Measurements from ENCODE around the gene ARFGAP1.

ARFGAP1 gene

GRCh38 chr20:63317061-63317460 is 44.4 kb downstream of the ARFGAP1 start:
- no peak for FAIRE-seq
- no peak for DNase-seq (ENCODE audit: insufficient read length, low spot score)

- DNase-seq (ENCODE audit: insufficient read length, low spot score) (no peak), FAIRE-seq (peak; percentile 81)
Measured at GRCh38 chr20:63317601-63318291, 45.1 kb downstream of the ARFGAP1 start.

GRCh38 chr20:63318391-63319163 is 46.0 kb downstream of the ARFGAP1 start:
- DNase-seq (ENCODE audit: insufficient read length, low spot score) (no peak), FAIRE-seq (no peak)

GRCh38 chr20:63319164-63320040 is 46.8 kb downstream of the ARFGAP1 start:
- no peak for FAIRE-seq
- DNase-seq (ENCODE audit: insufficient read length, low spot score), result no peak

- DNase-seq (ENCODE audit: insufficient read length, low spot score) (no peak), FAIRE-seq (peak; percentile 23)
Measured at GRCh38 chr20:63320041-63320511, 47.5 kb downstream of the ARFGAP1 start.

GRCh38 chr20:63320616-63321147 is 48.1 kb downstream of the ARFGAP1 start:
- FAIRE-seq, result no peak
- DNase-seq (ENCODE audit: insufficient read length, low spot score), result no peak

GRCh38 chr20:63321148-63321831 is 48.7 kb downstream of the ARFGAP1 start:
- DNase-seq (ENCODE audit: insufficient read length, low spot score) (no peak), FAIRE-seq (no peak)

- DNase-seq (ENCODE audit: insufficient read length, low spot score), result no peak
- FAIRE-seq, result no peak
Measured at GRCh38 chr20:63322146-63322932, 49.7 kb downstream of the ARFGAP1 start.

- no peak for FAIRE-seq
- DNase-seq (ENCODE audit: insufficient read length, low spot score), result no peak
Measured at GRCh38 chr20:63322933-63323273, 50.3 kb downstream of the ARFGAP1 start.

GRCh38 chr20:63323357-63323981 is 50.9 kb downstream of the ARFGAP1 start:
- DNase-seq (ENCODE audit: insufficient read length, low spot score), result no peak
- no peak for FAIRE-seq

- FAIRE-seq, result no peak
- no peak for DNase-seq (ENCODE audit: insufficient read length, low spot score)
Measured at GRCh38 chr20:63325021-63325471, 52.4 kb downstream of the ARFGAP1 start.

GRCh38 chr20:63325554-63326313 is 53.1 kb downstream of the ARFGAP1 start:
- FAIRE-seq (no peak), DNase-seq (ENCODE audit: insufficient read length, low spot score) (no peak)

GRCh38 chr20:63326314-63327230 is 54.0 kb downstream of the ARFGAP1 start:
- FAIRE-seq, result peak; percentile 26
- no peak for DNase-seq (ENCODE audit: insufficient read length, low spot score)

GRCh38 chr20:63327231-63327745 is 54.7 kb downstream of the ARFGAP1 start:
- DNase-seq (ENCODE audit: insufficient read length, low spot score) (no peak), FAIRE-seq (peak; percentile 23)

- FAIRE-seq (peak; percentile 71), DNase-seq (ENCODE audit: insufficient read length, low spot score) (no peak)
Measured at GRCh38 chr20:63328026-63328700, 55.5 kb downstream of the ARFGAP1 start.

GRCh38 chr20:63328718-63329275 is 56.2 kb downstream of the ARFGAP1 start:
- FAIRE-seq, result no peak

More at GRCh38 chr20:63328718-63329275, 56.2 kb downstream of the ARFGAP1 start:
- DNase-seq (ENCODE audit: insufficient read length, low spot score), result no peak
